ENCODE measurements around the gene SRRM2. TPM values are rescaled to one million over a fixed set of nuclear protein-coding genes. Genes with fewer than 3 reads are reported as not detected.

SRRM2 gene

DNA sequence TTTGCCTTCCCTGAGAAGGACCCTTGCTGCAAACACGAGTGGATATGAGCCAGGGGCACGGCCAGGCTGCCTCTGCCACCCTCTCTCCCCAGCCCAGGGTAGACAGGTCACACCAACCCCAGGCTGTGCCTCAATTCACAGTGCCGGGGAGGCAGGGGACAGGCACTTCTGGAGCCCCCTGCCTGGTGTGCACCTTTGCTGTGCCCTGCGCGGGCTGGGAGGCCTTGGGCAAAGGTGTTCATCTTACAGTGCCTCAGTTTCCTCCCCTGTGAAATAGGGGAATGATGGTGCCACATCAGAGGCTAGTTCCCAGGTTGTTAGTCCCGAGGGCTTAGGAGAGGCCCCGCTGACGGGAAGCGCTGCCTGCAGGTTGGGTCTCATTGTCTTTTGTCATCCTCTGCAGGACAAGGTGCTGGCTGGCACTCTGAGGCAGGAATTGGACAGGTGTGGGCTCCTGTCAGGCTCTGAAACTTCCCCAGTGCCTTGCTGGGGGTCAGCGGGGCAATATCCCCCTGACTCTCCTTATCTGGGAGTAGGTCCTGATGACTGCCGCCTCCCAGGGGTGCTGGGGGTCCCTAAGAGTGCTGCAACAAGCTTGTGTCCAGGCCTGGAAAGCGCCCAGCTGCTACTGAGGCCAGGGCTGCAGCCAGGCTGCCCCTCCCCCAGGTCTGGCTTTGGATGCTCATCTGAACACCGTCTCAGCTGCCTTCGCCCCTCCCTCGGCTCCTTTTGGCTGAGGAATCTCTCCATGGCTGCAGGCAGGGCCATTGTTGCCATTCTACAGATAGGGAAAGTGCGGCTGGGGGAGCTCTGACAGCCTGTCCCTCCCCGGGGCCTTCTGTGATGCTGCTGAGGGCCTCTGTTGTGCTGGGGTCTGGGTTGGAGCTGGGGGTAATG, 67.7 kb downstream of the SRRM2 start:
- DNase-seq: no peak
- H3K18ac ChIP-seq (ENCODE audit: low read length): no peak overlapping the region
- H3K23ac ChIP-seq (ENCODE audit: low read length): no peak overlapping the region
- H3K4me2 ChIP-seq (ENCODE audit: low read length): no peak overlapping the region
- no peak overlapping the region for H3K9ac ChIP-seq (ENCODE audit: low read length)
- no peaks in the 10 kb centered on the region for H3K27me3 ChIP-seq (ENCODE audit: insufficient read depth, low read length, poor library complexity)
- WGBS (ENCODE audit: extremely low coverage, insufficient coverage, low lambda C conversion rate): no CpG with 5 or more reads among the region's 17 CpGs
- no peak overlapping the region for H2BK5ac ChIP-seq (ENCODE audit: low read length)
- H3K56ac ChIP-seq (ENCODE audit: low read length): no peak overlapping the region
- H2AK5ac ChIP-seq (ENCODE audit: low read length): no peak overlapping the region
- no peak overlapping the region for H3K4ac ChIP-seq (ENCODE audit: low read depth, low read length)
- no peak overlapping the region for H2BK15ac ChIP-seq (replicated peaks; ENCODE audit: low read depth)
- H3K79me1 ChIP-seq (ENCODE audit: low read length): no peaks in the 10 kb centered on the region
- no peak overlapping the region for H3K4me3 ChIP-seq (ENCODE audit: low read length)
- H4K8ac ChIP-seq (ENCODE audit: low read depth, low read length): no peak overlapping the region
- H3K27ac ChIP-seq (ENCODE audit: low read depth, low read length): no peak overlapping the region
- H4K5ac ChIP-seq (ENCODE audit: low read length): no peak overlapping the region
- no peaks in the 10 kb centered on the region for H3K36me3 ChIP-seq (ENCODE audit: control insufficient read depth, insufficient read depth, low read length)
- no peaks in the 10 kb centered on the region for H3K4me1 ChIP-seq (ENCODE audit: control insufficient read depth, low read depth, low read length)
- H3K79me2 ChIP-seq (ENCODE audit: control insufficient read depth, insufficient read depth, low read length): no peaks in the 10 kb centered on the region
- H2BK120ac ChIP-seq (ENCODE audit: low read depth, low read length): no peak overlapping the region

Small RNA genes within 50 kb of the gene (small RNA-seq; reads per million reads assigned to genes)
- not detected for gene SNORA3C (ENCODE audit: insufficient read depth)
